HCT116 (cell line): Measurements from ENCODE around the gene PLGRKT. TPM values are rescaled to one million over a fixed set of nuclear protein-coding genes. Genes with fewer than 3 reads are reported as not detected.
A peak's percentile ranks its signal among the peaks of the same experiment; 100 is the strongest.

Experiments used
- ATAC-seq: fragments of 200-7000 bp; cut with Tn5 transposase; 2 replicates; pipeline ENCODE4 v1.9.1; 2020; ENCODE audit warnings: mild to moderate bottlenecking, moderate library complexity
- BruUV-seq: library from RNA; stranded (reverse); fragments of 400-500 nt; replicated peaks from 2 replicates; lab custom pipeline; 2021; lab: Mats Ljungman, UMichigan
- CTCF ChIA-PET: fragments of 300-600 bp; sonication (Branson Sonifier 250); formaldehyde crosslinking; loops from one replicate; lab custom pipeline; 2021; ENCODE audit warnings: antibody characterized with exemption; lab: Charles Lee
- POLR2A ChIA-PET: fragments of 300-600, 350-600 bp; sonication (Branson Sonifier 250); formaldehyde crosslinking; loops from one replicate; lab custom pipeline; 2021; ENCODE audit warnings: antibody characterized with exemption; lab: Charles Lee
- RAD21 ChIA-PET, 2 experiments: fragments of 300-600 bp; sonication (Branson Sonifier 250); formaldehyde crosslinking; loops; one replicate each; lab custom pipeline; 2023; ENCODE audit warnings: low total read pairs in 2 of 2; ENCODE audit not compliant: uncharacterized antibody in 2 of 2, unreplicated experiment in 2 of 2, low non-redundant PET in 1 of 2; lab: Charles Lee
- DNase-seq: peaks from one replicate; pipeline ENCODE4 v3.0.0-alpha.2; 2010; ENCODE audit warnings: low read depth, low spot score
- H2AFZ ChIP-seq: fragments of 200-600 bp; shearing (Covaris generic), sonication (generic); 2 replicates; pipeline ENCODE4 v1.6.1; 2017; ENCODE audit warnings: low read depth, mixed run types, mixed read lengths, antibody characterized with exemption, low read length; ENCODE audit not compliant: poor library complexity, severe bottlenecking
- H3K27ac ChIP-seq: 2 replicates; pipeline ENCODE4 v1.5.1; 2012; ENCODE audit warnings: low read depth, low read length
- H3K27me3 ChIP-seq: fragments of 200-600 bp; sonication (generic); 2 replicates; pipeline ENCODE4 v1.6.1; 2016; ENCODE audit warnings: mixed run types, low read length, mixed read lengths; ENCODE audit not compliant: insufficient read depth
- H3K36me3 ChIP-seq, 2 experiments: fragments of 200-500 bp in 1 of 2; fragments of 200-600 bp in 1 of 2; sonication (Bioruptor generic) in 1 of 2; sonication (generic) in 1 of 2; 2 replicates each; pipeline versions ENCODE4 v1.5.1 to v1.6.1; 2014 to 2016; ENCODE audit warnings: low read length in 2 of 2, inconsistent platforms in 1 of 2, mixed read lengths in 1 of 2, mixed run types in 1 of 2; ENCODE audit not compliant: insufficient read depth in 2 of 2, control insufficient read depth in 1 of 2
- H3K4me1 ChIP-seq, 2 experiments: fragments of 200-600 bp in 1 of 2; sonication (generic) in 1 of 2; 2 replicates each; pipeline versions ENCODE4 v1.5.1 to v1.6.1; 2012 to 2017; ENCODE audit warnings: low read length in 2 of 2, inconsistent platforms in 1 of 2, mild to moderate bottlenecking in 1 of 2, mixed read lengths in 1 of 2, mixed run types in 1 of 2, moderate library complexity in 1 of 2; ENCODE audit not compliant: insufficient read depth in 2 of 2, control insufficient read depth in 1 of 2
- H3K4me2 ChIP-seq: fragments of 200-600 bp; sonication (generic); 2 replicates; pipeline ENCODE4 v1.6.1; 2017; ENCODE audit warnings: mixed run types, low read length, mixed read lengths
- H3K4me3 ChIP-seq, 2 experiments: fragments of 200-600 bp in 1 of 2; sonication (generic) in 1 of 2; replicated peaks in 1 of 2; 2 replicates each; pipeline ENCODE4 v1.5.1; 2011 to 2016; ENCODE audit warnings: low read length in 2 of 2, control low read depth in 1 of 2, low read depth in 1 of 2, mild to moderate bottlenecking in 1 of 2, mixed read lengths in 1 of 2, mixed run types in 1 of 2
- H3K79me2 ChIP-seq: fragments of 200-600 bp; sonication (generic); 2 replicates; pipeline ENCODE4 v1.6.1; 2017; ENCODE audit warnings: mild to moderate bottlenecking, mixed run types, low read length, moderate library complexity, mixed read lengths; ENCODE audit not compliant: insufficient read depth
- H3K9ac ChIP-seq: fragments of 200-600 bp; sonication (generic); 2 replicates; pipeline ENCODE4 v1.6.1; 2016; ENCODE audit warnings: low read length, mixed read lengths
- H3K9me2 ChIP-seq: fragments of 200-600 bp; sonication (generic), shearing (Covaris generic); 2 replicates; pipeline ENCODE4 v1.6.1; 2017; ENCODE audit warnings: mixed run types, mild to moderate bottlenecking, moderate library complexity; ENCODE audit not compliant: insufficient read depth
- H3K9me3 ChIP-seq, 2 experiments: fragments of 200-500 bp in 1 of 2; fragments of 200-600 bp in 1 of 2; sonication (Bioruptor generic) in 1 of 2; sonication (generic) in 1 of 2; 2 replicates each; pipeline ENCODE4 v1.6.1; 2014 to 2017; ENCODE audit warnings: low read length in 2 of 2, mixed read lengths in 2 of 2, inconsistent platforms in 1 of 2, low read depth in 1 of 2, mild to moderate bottlenecking in 1 of 2, mixed run types in 1 of 2, moderate library complexity in 1 of 2; ENCODE audit not compliant: control insufficient read depth in 1 of 2, insufficient read depth in 1 of 2
- H4K20me1 ChIP-seq: fragments of 200-600 bp; sonication (generic), shearing (Covaris generic); 2 replicates; pipeline ENCODE4 v1.6.1; 2017; ENCODE audit warnings: mixed run types, mild to moderate bottlenecking, moderate library complexity; ENCODE audit not compliant: insufficient read depth
- ATF3 ChIP-seq: IDR thresholded peaks from 2 replicates; pipeline ENCODE4 v1.6.1; 2012
- CBX3 ChIP-seq: IDR thresholded peaks from 2 replicates; pipeline ENCODE4 v1.6.1; 2012; ENCODE audit warnings: low read depth
- CEBPB ChIP-seq: IDR thresholded peaks from 2 replicates; pipeline ENCODE4 v1.6.1; 2012; ENCODE audit warnings: low read depth
- EGR1 ChIP-seq: IDR thresholded peaks from 2 replicates; pipeline ENCODE4 v1.6.1; 2012; ENCODE audit warnings: low read depth
- EZH2 ChIP-seq: fragments of 200-600 bp; sonication (generic); IDR thresholded peaks from 2 replicates; pipeline ENCODE4 v1.6.1; 2017; ENCODE audit warnings: antibody characterized with exemption, mixed run types
- EZH2phosphoT487 ChIP-seq: fragments of 200-600 bp; IDR thresholded peaks from 2 replicates; pipeline ENCODE4 v1.6.1; 2018; ENCODE audit warnings: antibody characterized with exemption, borderline replicate concordance
- FOSL1 ChIP-seq: IDR thresholded peaks from 2 replicates; pipeline ENCODE4 v1.6.1; 2012; ENCODE audit warnings: low read depth
- JUND ChIP-seq: IDR thresholded peaks from 2 replicates; pipeline ENCODE4 v1.6.1; 2012
- MAX ChIP-seq: IDR thresholded peaks from 2 replicates; pipeline ENCODE4 v1.6.1; 2012
- POLR2A ChIP-seq: IDR thresholded peaks from 2 replicates; pipeline ENCODE4 v1.7.0; 2011; ENCODE audit warnings: borderline replicate concordance; ENCODE audit not compliant: insufficient read depth, insufficient read length; ENCODE audit errors: extremely low read depth
- POLR2AphosphoS5 ChIP-seq: IDR thresholded peaks from 2 replicates; pipeline ENCODE4 v1.6.1; 2011; ENCODE audit warnings: mild to moderate bottlenecking, low read depth, low read length, moderate library complexity
- RAD21 ChIP-seq: IDR thresholded peaks from 2 replicates; pipeline ENCODE4 v1.6.1; 2012; ENCODE audit warnings: low read depth, mild to moderate bottlenecking
- REST ChIP-seq: IDR thresholded peaks from 2 replicates; pipeline ENCODE4 v1.6.1; 2012; ENCODE audit warnings: low read depth
- SIN3A ChIP-seq: IDR thresholded peaks from 2 replicates; pipeline ENCODE4 v1.6.1; 2012; ENCODE audit warnings: low read depth
- SP1 ChIP-seq: IDR thresholded peaks from 2 replicates; pipeline ENCODE4 v1.6.1; 2012; ENCODE audit warnings: low read depth
- YY1 ChIP-seq: IDR thresholded peaks from 2 replicates; pipeline ENCODE4 v1.6.1; 2011; ENCODE audit warnings: low read length, low read depth, moderate library complexity, mild to moderate bottlenecking; ENCODE audit not compliant: insufficient replicate concordance; ENCODE audit errors: extremely low read depth
- ZFX ChIP-seq: fragments of 450-650 bp; IDR thresholded peaks from 2 replicates; pipeline ENCODE4 v1.6.1; 2017
- ZNF274 ChIP-seq: fragments of 200-500 bp; sonication (Bioruptor generic); IDR thresholded peaks from 2 replicates; pipeline ENCODE4 v1.6.1; 2014; ENCODE audit warnings: mild to moderate bottlenecking, low read depth, low read length, inconsistent platforms
- intact Hi-C: fragments of 100-400 bp; cut with micrococcal nuclease; formaldehyde crosslinking; loops from 2 replicates; pipeline ENCODE4 v1.10.0; 2022
- total RNA-seq: library from RNA; stranded (reverse); gene quantifications from one replicate; pipeline ENCODE4 v1.2.1, GENCODE V29; 2021; ENCODE audit not compliant: unreplicated experiment

PLGRKT gene
- total RNA-seq, 1 experiment from 2014 or later: 23.8 TPM

- Histone ChIP-seq H3K4me2 (no peak overlapping the region), H3K36me3 (no peaks in the 10 kb centered on the region), H2AFZ (no peak overlapping the region), H3K4me1 (peaks cover 0 to 11% of the 10 kb centered on the region in 2 experiments; a peak in 2 of 4 replicates), H3K79me2 (no peaks in the 10 kb centered on the region), H3K4me3 (no peak overlapping the region), H3K9me3 (no peaks in the 10 kb centered on the region), H4K20me1 (no peaks in the 10 kb centered on the region), H3K9ac (no peak overlapping the region), H3K27ac (no peak overlapping the region), H3K27me3 (no peaks in the 10 kb centered on the region), H3K9me2 (no peaks in the 10 kb centered on the region)
- TF ChIP-seq CEBPB: no peak
- no peak for TF ChIP-seq FOSL1
- TF ChIP-seq POLR2AphosphoS5: no peak
- TF ChIP-seq SIN3A: no peak
- no peak for TF ChIP-seq JUND
- no peak for TF ChIP-seq EZH2phosphoT487
- TF ChIP-seq YY1: no peak
- TF ChIP-seq CBX3: no peak
- TF ChIP-seq RAD21: no peak
- no peak for TF ChIP-seq ZFX
- BruUV-seq: no TSS peak
- DNase-seq (no peak), ATAC-seq (no peak)
- RAD21 ChIA-PET: no interaction called here
- POLR2A ChIA-PET: no interaction called here
- intact Hi-C loops: loop anchor here (10.0 kb wide), 1 partner anchor 255 kb away; no protein-coding TSS in a partner anchor
- CTCF ChIA-PET: interaction anchor here (1.5 kb wide), 1 partner anchor 9 kb away, joined by 4 read pairs; the partner anchor contains the start of gene CD274
Measured at GRCh38 chr9:5459289-5459829, 21.6 kb upstream of the PLGRKT start.

GRCh38 chr9:5455181-5455580, 17.5 kb upstream of the PLGRKT start:
- no peaks in the 10 kb centered on the region for H3K36me3 ChIP-seq
- no peaks in the 10 kb centered on the region for H3K27me3 ChIP-seq
- intact Hi-C loops: loop anchor here (10.0 kb wide), 1 partner anchor 260 kb away; no protein-coding TSS in a partner anchor
- RAD21 ChIA-PET: no interaction called here
- no peak overlapping the region for H3K27ac ChIP-seq
- no peaks in the 10 kb centered on the region for H3K79me2 ChIP-seq
- peaks cover 0 to 17% of the 10 kb centered on the region in 2 experiments; a peak in 2 of 4 replicates for H3K4me1 ChIP-seq
- POLR2A ChIA-PET: no interaction called here
- H3K9me3 ChIP-seq: no peaks in the 10 kb centered on the region
- H3K4me3 ChIP-seq: peak overlapping the region in 1 of 2 experiments; percentile 4; a peak in 1 of 4 replicates
- CTCF ChIA-PET: interaction anchor here (1.0 kb wide), 1 partner anchor 12 kb away, joined by 3 read pairs; no protein-coding TSS in a partner anchor
- H3K9ac ChIP-seq: no peak overlapping the region
- peak overlapping the region; percentile 43 for H3K4me2 ChIP-seq
- H4K20me1 ChIP-seq: no peaks in the 10 kb centered on the region
- ATAC-seq (no peak), DNase-seq (no peak)
- BruUV-seq: no TSS peak
- H2AFZ ChIP-seq: no peak overlapping the region
- no peaks in the 10 kb centered on the region for H3K9me2 ChIP-seq
- TF ChIP-seq FOSL1: peak; percentile 57
- TF ChIP-seq EGR1: no peak
- 0 out of 2 replicates have a peak, but pooled peaks have one; percentile 37 for TF ChIP-seq SP1
- TF ChIP-seq ZNF274: no peak
- TF ChIP-seq CBX3: no peak
- no peak for TF ChIP-seq YY1
- TF ChIP-seq MAX: no peak
- peak; percentile 38; the same call in 1 of the 2 replicates for TF ChIP-seq JUND
- no peak for TF ChIP-seq RAD21
- no peak for TF ChIP-seq POLR2A
- no peak for TF ChIP-seq REST
- TF ChIP-seq EZH2phosphoT487: no peak
- no peak for TF ChIP-seq SIN3A
- no peak for TF ChIP-seq EZH2
- TF ChIP-seq ATF3: no peak
